ENCODE results near the gene EIF4EBP3.
"Not testable (repeated sequence)": the region's sequence is repeated elsewhere in the genome, so short reads cannot be mapped to it uniquely, and the experiment has no call there.

The EIF4EBP3 gene

DNA sequence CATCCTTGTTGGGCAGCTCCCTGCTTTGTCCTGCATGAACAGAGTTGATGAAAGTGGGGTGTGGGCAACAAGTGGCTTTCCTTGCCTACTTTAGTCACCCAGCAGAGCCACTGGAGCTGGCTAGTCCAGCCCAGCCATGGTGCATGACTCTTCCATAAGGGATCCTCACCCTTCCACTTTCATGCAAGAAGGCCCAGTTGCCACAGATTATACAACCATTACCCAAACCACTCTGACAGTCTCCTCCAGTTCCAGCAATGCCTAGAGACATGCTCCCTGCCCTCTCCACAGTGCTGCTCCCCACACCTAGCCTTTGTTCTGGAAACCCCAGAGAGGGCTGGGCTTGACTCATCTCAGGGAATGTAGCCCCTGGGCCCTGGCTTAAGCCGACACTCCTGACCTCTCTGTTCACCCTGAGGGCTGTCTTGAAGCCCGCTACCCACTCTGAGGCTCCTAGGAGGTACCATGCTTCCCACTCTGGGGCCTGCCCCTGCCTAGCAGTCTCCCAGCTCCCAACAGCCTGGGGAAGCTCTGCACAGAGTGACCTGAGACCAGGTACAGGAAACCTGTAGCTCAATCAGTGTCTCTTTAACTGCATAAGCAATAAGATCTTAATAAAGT is 21.1 kb downstream of the EIF4EBP3 start:
- DNase-seq (ENCODE audit: insufficient read length) (no peak), FAIRE-seq (peak; percentile 61)
- TF ChIP-seq POLR2A (IDR thresholded peaks at IDR 0.05; ENCODE audit: low read depth, low read length) (no peak), TAF1 (IDR thresholded peaks at IDR 0.05; ENCODE audit: borderline replicate concordance, low read depth, low read length) (no peak), POLR2AphosphoS5 (IDR thresholded peaks at IDR 0.05; ENCODE audit: low read depth, low read length) (no peak)

DNA sequence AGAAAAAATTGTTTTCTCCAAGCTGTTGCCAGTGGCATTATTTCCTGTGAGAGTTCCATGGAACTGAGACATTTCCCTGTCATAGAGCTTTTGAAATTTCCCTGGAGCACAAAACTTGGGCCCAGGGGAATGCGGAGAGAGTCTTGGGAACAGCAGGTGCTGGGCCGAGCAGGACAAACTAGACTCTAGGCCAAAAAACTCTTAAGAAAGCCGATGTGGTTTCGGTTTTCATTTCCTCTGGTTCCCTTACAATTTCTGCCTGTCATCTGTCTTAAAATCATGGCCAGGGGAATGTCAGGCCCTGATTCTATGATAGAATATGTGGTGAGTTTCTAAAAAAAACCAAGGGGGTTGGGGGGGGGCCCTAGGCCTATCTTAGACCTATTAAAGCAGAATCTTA is 21.7 kb downstream of the EIF4EBP3 start:
- TF ChIP-seq POLR2AphosphoS5 (IDR thresholded peaks at IDR 0.05; ENCODE audit: low read depth, low read length) (no peak), TAF1 (IDR thresholded peaks at IDR 0.05; ENCODE audit: borderline replicate concordance, low read depth, low read length) (no peak), POLR2A (IDR thresholded peaks at IDR 0.05; ENCODE audit: low read depth, low read length) (no peak)
- FAIRE-seq (peak; percentile 44), DNase-seq (ENCODE audit: insufficient read length) (no peak)

DNA sequence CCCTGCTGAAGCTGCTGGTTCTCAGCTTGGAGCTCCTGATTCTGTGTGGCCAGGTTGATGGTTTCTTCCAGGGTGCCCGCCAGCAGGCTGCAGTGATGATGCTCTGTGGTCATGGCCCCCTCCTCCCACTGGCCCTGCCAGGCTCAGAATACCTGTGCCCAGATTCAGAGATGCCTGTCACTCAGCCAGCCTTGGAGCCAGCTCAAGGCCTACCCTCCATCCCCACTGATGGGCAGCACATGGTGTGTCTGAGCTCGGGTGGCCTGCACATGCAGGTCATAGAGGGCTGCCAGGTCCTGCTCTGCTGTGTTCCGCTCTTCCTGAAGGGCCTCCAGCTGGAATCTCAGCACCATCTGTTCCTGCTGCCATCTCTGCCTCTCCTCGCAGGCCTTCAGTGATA is 22.6 kb downstream of the EIF4EBP3 start:
- peak; percentile 27 for FAIRE-seq
- TF ChIP-seq POLR2AphosphoS5 (IDR thresholded peaks at IDR 0.05; ENCODE audit: low read depth, low read length) (no peak; the same call in 1 of the 2 replicates), TAF1 (IDR thresholded peaks at IDR 0.05; ENCODE audit: borderline replicate concordance, low read depth, low read length) (no peak), POLR2A (IDR thresholded peaks at IDR 0.05; ENCODE audit: low read depth, low read length) (no peak)
- DNase-seq (ENCODE audit: insufficient read length) = no peak

- DNase-seq (ENCODE audit: insufficient read length) (no peak), FAIRE-seq (no peak)
- 0 out of 2 replicates have a peak, but pooled peaks have one; percentile 7 for TF ChIP-seq POLR2AphosphoS5 (IDR thresholded peaks at IDR 0.05; ENCODE audit: low read depth, low read length)
- no peak for TF ChIP-seq POLR2A (IDR thresholded peaks at IDR 0.05; ENCODE audit: low read depth, low read length)
These were observed 23.0 kb downstream of the EIF4EBP3 start for GRCh38 chr5:140570488-140570887.

GRCh38 chr5:140571105-140571504 is 23.6 kb downstream of the EIF4EBP3 start:
- FAIRE-seq (no peak), DNase-seq (ENCODE audit: insufficient read length) (no peak)
- TF ChIP-seq POLR2A (IDR thresholded peaks at IDR 0.05; ENCODE audit: low read depth, low read length) = no peak
- TF ChIP-seq POLR2AphosphoS5 (IDR thresholded peaks at IDR 0.05; ENCODE audit: low read depth, low read length) = no peak
- no peak for TF ChIP-seq TAF1 (IDR thresholded peaks at IDR 0.05; ENCODE audit: borderline replicate concordance, low read depth, low read length)

DNA sequence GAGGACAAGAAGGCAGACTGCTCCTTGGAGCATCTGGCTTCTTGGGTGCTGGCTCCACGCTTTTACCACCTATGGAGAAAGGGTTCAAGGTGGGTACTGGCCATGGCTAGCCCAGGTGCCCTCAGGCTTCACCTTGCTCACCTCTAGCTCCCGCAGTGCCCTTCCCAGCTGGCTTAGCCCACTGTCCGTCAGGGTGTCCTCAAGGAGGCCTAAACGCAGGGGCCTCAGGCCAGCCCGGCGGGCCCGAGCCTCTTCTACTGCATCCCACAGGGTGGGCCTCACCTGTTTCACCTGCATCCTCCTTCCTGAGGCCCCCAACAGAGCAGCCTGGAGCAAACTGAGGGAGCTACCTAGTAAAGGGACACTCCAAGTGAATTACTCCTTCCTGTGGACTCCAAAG is 26.2 kb downstream of the EIF4EBP3 start:
- TF ChIP-seq POLR2AphosphoS5 (IDR thresholded peaks at IDR 0.05; ENCODE audit: low read depth, low read length) (no peak), TAF1 (IDR thresholded peaks at IDR 0.05; ENCODE audit: borderline replicate concordance, low read depth, low read length) (no peak), POLR2A (IDR thresholded peaks at IDR 0.05; ENCODE audit: low read depth, low read length) (no peak)
- no peak for FAIRE-seq

DNA sequence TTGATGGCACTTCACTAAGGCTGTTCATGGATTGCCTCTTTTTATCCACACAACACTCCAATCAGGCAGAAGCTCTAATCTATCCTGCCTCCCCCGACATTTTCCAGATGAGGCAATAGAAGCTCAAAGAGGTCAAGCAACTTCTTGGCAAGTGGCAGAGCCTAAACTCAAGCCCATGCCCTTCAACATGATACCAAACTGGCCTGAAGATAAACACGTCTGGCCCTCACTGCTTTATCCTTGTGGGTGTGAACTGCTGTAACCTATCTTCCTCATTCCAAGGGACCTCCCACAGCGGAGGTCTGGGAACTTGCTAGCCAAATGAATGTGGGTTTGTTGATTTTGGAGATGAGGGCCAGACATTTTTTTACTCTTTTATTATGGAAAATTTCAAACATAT is 26.7 kb downstream of the EIF4EBP3 start:
- no peak for FAIRE-seq
- no peak for DNase-seq (ENCODE audit: insufficient read length)
- TF ChIP-seq POLR2A (IDR thresholded peaks at IDR 0.05; ENCODE audit: low read depth, low read length) (no peak), TAF1 (IDR thresholded peaks at IDR 0.05; ENCODE audit: borderline replicate concordance, low read depth, low read length) (no peak), POLR2AphosphoS5 (IDR thresholded peaks at IDR 0.05; ENCODE audit: low read depth, low read length) (no peak)

More for the DNA sequence above, 26.2 kb downstream of the EIF4EBP3 start:
- DNase-seq (ENCODE audit: insufficient read length) = no peak

DNA sequence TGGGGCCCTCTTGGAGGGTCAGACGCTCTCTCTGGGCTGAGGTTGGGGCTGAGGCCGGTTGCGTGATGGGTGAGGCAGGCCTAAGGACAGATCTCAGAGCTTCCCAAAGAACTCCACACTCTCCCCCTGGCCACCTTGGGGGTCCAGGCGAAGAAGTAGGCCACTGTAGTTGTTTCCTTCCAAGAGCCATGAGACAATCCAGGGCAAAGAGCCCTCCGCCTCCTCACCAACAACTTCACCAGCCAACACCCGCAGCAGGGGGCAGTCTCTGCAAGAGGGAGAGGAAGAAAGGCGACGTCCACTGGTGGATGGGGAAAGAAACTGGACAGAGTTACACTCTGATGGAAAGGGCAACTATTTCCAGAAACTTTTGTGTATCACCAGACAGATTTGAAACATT is 27.8 kb downstream of the EIF4EBP3 start:
- no peak for FAIRE-seq
- TF ChIP-seq POLR2AphosphoS5 (IDR thresholded peaks at IDR 0.05; ENCODE audit: low read depth, low read length) (no peak), POLR2A (IDR thresholded peaks at IDR 0.05; ENCODE audit: low read depth, low read length) (no peak), TAF1 (IDR thresholded peaks at IDR 0.05; ENCODE audit: borderline replicate concordance, low read depth, low read length) (no peak)

GRCh38 chr5:140576776-140577201 is 29.3 kb downstream of the EIF4EBP3 start:
- no peak for DNase-seq (ENCODE audit: insufficient read length)
- TF ChIP-seq POLR2A (IDR thresholded peaks at IDR 0.05; ENCODE audit: low read depth, low read length) = no peak
- TF ChIP-seq POLR2AphosphoS5 (IDR thresholded peaks at IDR 0.05; ENCODE audit: low read depth, low read length) = no peak
- no peak for TF ChIP-seq TAF1 (IDR thresholded peaks at IDR 0.05; ENCODE audit: borderline replicate concordance, low read depth, low read length)
- no peak for FAIRE-seq

More for the DNA sequence above, 27.8 kb downstream of the EIF4EBP3 start:
- DNase-seq (ENCODE audit: insufficient read length) = no peak

DNA sequence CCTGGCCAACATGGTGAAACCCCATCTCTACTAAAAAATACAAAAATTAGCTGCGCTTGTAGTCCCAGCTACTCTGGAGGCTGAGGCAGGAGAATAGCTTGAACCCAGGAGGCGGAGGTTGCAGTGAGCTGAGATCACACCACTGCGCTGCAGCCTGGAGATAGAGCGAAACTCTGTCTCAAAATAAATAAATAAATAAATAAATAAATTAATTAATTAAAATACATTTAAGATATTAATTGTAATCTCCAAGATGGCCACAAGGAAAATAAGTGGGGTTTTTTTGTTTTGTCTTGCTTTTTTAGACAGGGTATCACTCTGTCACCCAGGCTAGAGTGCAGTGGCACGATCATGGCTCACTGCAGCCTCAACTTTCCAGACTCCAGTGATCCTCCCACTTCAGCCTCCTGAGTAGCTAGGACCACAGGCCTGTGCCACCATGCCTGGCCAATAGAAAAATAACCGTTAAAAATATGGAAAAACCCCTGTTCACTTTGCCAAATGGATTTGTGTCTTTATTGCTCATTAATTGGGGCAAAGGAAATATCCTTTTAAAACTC is 31.8 kb downstream of the EIF4EBP3 start:
- not testable (repeated sequence) for FAIRE-seq; DNase-seq (ENCODE audit: insufficient read length)

DNA sequence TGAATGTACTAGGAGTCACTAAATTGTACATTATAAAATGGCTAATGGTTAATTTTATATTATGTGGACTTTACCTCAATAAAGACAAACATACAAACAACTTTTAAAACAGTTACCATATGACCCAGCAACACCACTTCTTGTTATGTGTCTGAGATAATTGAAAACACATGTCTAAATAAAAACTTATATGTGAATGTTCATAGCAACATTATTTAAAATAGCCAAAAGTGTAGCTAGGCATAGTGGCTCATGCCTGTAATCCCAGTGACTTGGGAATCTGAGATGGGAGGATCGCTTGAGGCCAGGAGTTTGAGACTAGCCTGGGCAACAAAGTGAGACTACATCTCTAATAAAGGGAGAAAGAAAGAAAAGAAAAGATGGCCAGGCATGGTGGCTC is 40.0 kb downstream of the EIF4EBP3 start:
- TF ChIP-seq POLR2AphosphoS5 (IDR thresholded peaks at IDR 0.05; ENCODE audit: low read depth, low read length) (no peak), TAF1 (IDR thresholded peaks at IDR 0.05; ENCODE audit: borderline replicate concordance, low read depth, low read length) (no peak), POLR2A (IDR thresholded peaks at IDR 0.05; ENCODE audit: low read depth, low read length) (no peak)

DNA sequence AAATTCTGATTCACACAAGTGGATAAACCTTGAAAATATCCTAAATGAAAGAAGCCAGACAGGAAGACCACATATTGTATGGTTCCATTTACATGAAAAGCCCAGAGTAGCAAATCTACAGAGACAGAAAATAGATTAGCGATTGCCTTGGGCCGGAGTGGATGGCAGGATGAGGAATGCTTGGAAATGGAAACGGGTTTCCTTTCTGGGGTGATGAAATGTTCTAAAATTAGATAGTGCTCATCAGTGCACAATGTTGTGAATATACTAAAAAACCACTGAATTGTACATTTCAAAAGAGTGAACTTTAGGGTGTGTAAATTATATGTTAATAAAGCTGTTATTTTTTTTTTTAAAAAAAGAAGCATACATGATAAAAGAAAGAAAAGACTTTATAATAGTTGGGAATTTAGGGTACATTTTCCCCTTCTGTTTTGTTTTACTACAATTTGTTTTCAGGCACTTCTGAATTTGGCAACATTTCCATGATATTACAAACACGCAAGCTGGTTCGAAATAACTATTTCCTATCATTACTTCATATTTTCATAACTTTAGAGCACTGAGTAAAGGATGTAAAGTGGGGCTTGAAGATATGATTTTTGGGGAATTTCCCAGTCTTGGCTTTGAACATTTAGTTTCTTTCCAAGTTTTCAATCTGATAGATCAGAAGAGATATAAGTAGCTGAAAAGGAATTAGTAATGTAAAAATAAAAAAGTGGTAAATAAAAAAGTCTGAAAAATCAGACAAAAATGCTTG is 41.0 kb downstream of the EIF4EBP3 start:
- FAIRE-seq = no peak

More for the DNA sequence above, 40.0 kb downstream of the EIF4EBP3 start:
- FAIRE-seq (no peak), DNase-seq (ENCODE audit: insufficient read length) (no peak)

More for the DNA sequence above, 41.0 kb downstream of the EIF4EBP3 start:
- TF ChIP-seq TAF1 (IDR thresholded peaks at IDR 0.05; ENCODE audit: borderline replicate concordance, low read depth, low read length) (no peak), POLR2A (IDR thresholded peaks at IDR 0.05; ENCODE audit: low read depth, low read length) (no peak), POLR2AphosphoS5 (IDR thresholded peaks at IDR 0.05; ENCODE audit: low read depth, low read length) (no peak)
- no peak for DNase-seq (ENCODE audit: insufficient read length)
